DND-41 (cell line): ENCODE results near the gene SLC44A1.

Experiments
- ATAC-seq: fragments of 200-7000 bp; cut with Tn5 transposase; 3 replicates; pipeline ENCODE4 v1.9.1; 2021; ENCODE audit warnings: low read depth; ENCODE audit not compliant: insufficient read depth
- DNase-seq: peaks from one replicate; pipeline ENCODE4 v3.0.0-alpha.2; 2020
- H2AFZ ChIP-seq: 2 replicates; pipeline ENCODE4 v1.6.0; 2012; ENCODE audit warnings: low read depth, low read length
- H3K27ac ChIP-seq: 2 replicates; pipeline ENCODE4 v1.5.1; 2012; ENCODE audit warnings: low read length, inconsistent platforms
- H3K27me3 ChIP-seq: fragments of 200-600 bp; sonication (generic); 2 replicates; pipeline ENCODE4 v1.6.0; 2012; ENCODE audit warnings: low read length, mild to moderate bottlenecking, inconsistent platforms; ENCODE audit not compliant: insufficient read depth, poor library complexity
- H3K36me3 ChIP-seq: 2 replicates; pipeline ENCODE4 v1.5.1; 2012; ENCODE audit warnings: low read length, inconsistent platforms; ENCODE audit not compliant: insufficient read depth
- H3K4me1 ChIP-seq: 2 replicates; pipeline ENCODE4 v1.5.1; 2012; ENCODE audit warnings: mild to moderate bottlenecking, low read length; ENCODE audit not compliant: insufficient read depth
- H3K4me2 ChIP-seq: 2 replicates; pipeline ENCODE4 v1.6.0; 2012; ENCODE audit warnings: mild to moderate bottlenecking, moderate library complexity, low read length, inconsistent platforms; ENCODE audit not compliant: insufficient read depth
- H3K4me3 ChIP-seq, 2 experiments: fragments of 200-600 bp in 1 of 2; shearing (Covaris generic) in 1 of 2; 2 replicates each; pipeline ENCODE4 v1.5.1; 2012 to 2016; ENCODE audit warnings: inconsistent platforms in 2 of 2, low read length in 2 of 2, mild to moderate bottlenecking in 2 of 2, low read depth in 1 of 2, moderate library complexity in 1 of 2
- H3K79me2 ChIP-seq: 2 replicates; pipeline ENCODE4 v1.6.0; 2012; ENCODE audit warnings: low read length, inconsistent platforms; ENCODE audit not compliant: insufficient read depth
- H3K9ac ChIP-seq: 2 replicates; pipeline ENCODE4 v1.6.0; 2012; ENCODE audit warnings: low read depth, mild to moderate bottlenecking, inconsistent platforms, low read length, moderate library complexity
- H3K9me3 ChIP-seq: 2 replicates; pipeline ENCODE4 v1.5.1; 2012; ENCODE audit warnings: low read length, moderate library complexity, mild to moderate bottlenecking, inconsistent platforms; ENCODE audit not compliant: insufficient read depth, severe bottlenecking
- H4K20me1 ChIP-seq: 2 replicates; pipeline ENCODE4 v1.6.0; 2012; ENCODE audit warnings: low read length; ENCODE audit not compliant: insufficient read depth
- CTCF ChIP-seq: IDR thresholded peaks from 2 replicates; pipeline ENCODE4 v1.5.1; 2012; ENCODE audit warnings: borderline replicate concordance, low read length, moderate library complexity, mild to moderate bottlenecking; ENCODE audit not compliant: poor library complexity, severe bottlenecking; ENCODE audit errors: extremely low read depth
- EZH2 ChIP-seq: IDR thresholded peaks from 3 replicates; pipeline ENCODE4 v1.6.1; 2012; ENCODE audit warnings: borderline replicate concordance, low read depth, mild to moderate bottlenecking, moderate library complexity, low read length, inconsistent platforms; ENCODE audit not compliant: severe bottlenecking

SLC44A1 gene

GRCh38 chr9:105218673-105219072, 25.8 kb upstream of the SLC44A1 start:
- Histone ChIP-seq H4K20me1 (no peaks in the 10 kb centered on the region), H3K9ac (no peak overlapping the region), H3K4me1 (no peaks in the 10 kb centered on the region), H3K9me3 (peaks cover 4% of the 10 kb centered on the region), H3K27me3 (no peaks in the 10 kb centered on the region), H3K4me2 (no peak overlapping the region), H3K4me3 (no peak overlapping the region), H3K36me3 (no peaks in the 10 kb centered on the region), H2AFZ (no peak overlapping the region), H3K79me2 (no peaks in the 10 kb centered on the region), H3K27ac (no peak overlapping the region)
- TF ChIP-seq CTCF (no peak), EZH2 (no peak)
- ATAC-seq (no peak), DNase-seq (no peak)

- no peak overlapping the region for H3K4me2 ChIP-seq
- H4K20me1 ChIP-seq = no peaks in the 10 kb centered on the region
- no peaks in the 10 kb centered on the region for H3K4me1 ChIP-seq
- no peak overlapping the region for H3K27ac ChIP-seq
- peaks cover 7% of the 10 kb centered on the region for H3K9me3 ChIP-seq
- H2AFZ ChIP-seq = no peak overlapping the region
- H3K27me3 ChIP-seq = no peaks in the 10 kb centered on the region
- H3K4me3 ChIP-seq = no peak overlapping the region
- no peaks in the 10 kb centered on the region for H3K36me3 ChIP-seq
- ATAC-seq (no peak), DNase-seq (no peak)
- no peak for TF ChIP-seq CTCF
- no peak for TF ChIP-seq EZH2
- no peaks in the 10 kb centered on the region for H3K79me2 ChIP-seq
- H3K9ac ChIP-seq = no peak overlapping the region
These were observed 25.1 kb upstream of the SLC44A1 start for GRCh38 chr9:105219291-105219805.

GRCh38 chr9:105220451-105220850, 24.0 kb upstream of the SLC44A1 start:
- H4K20me1 ChIP-seq = no peaks in the 10 kb centered on the region
- TF ChIP-seq EZH2 (no peak), CTCF (no peak)
- H3K9ac ChIP-seq = no peak overlapping the region
- no peak for DNase-seq
- no peaks in the 10 kb centered on the region for H3K4me1 ChIP-seq
- no peaks in the 10 kb centered on the region for H3K36me3 ChIP-seq
- ATAC-seq = no peak
- H2AFZ ChIP-seq = no peak overlapping the region
- H3K9me3 ChIP-seq = peaks cover 14% of the 10 kb centered on the region
- H3K79me2 ChIP-seq = no peaks in the 10 kb centered on the region
- H3K27ac ChIP-seq = no peak overlapping the region
- no peaks in the 10 kb centered on the region for H3K27me3 ChIP-seq
- no peak overlapping the region for H3K4me2 ChIP-seq
- H3K4me3 ChIP-seq = no peak overlapping the region

- no peak overlapping the region for H3K27ac ChIP-seq
- H3K4me1 ChIP-seq = no peaks in the 10 kb centered on the region
- no peaks in the 10 kb centered on the region for H3K27me3 ChIP-seq
- no peaks in the 10 kb centered on the region for H4K20me1 ChIP-seq
- no peak for TF ChIP-seq CTCF
- no peak for TF ChIP-seq EZH2
- peaks cover 14% of the 10 kb centered on the region for H3K9me3 ChIP-seq
- H3K79me2 ChIP-seq = no peaks in the 10 kb centered on the region
- no peak for DNase-seq
- H3K4me2 ChIP-seq = no peak overlapping the region
- no peak overlapping the region for H2AFZ ChIP-seq
- no peak overlapping the region for H3K4me3 ChIP-seq
- no peak for ATAC-seq
- no peaks in the 10 kb centered on the region for H3K36me3 ChIP-seq
- no peak overlapping the region for H3K9ac ChIP-seq
These were observed 20.8 kb upstream of the SLC44A1 start for GRCh38 chr9:105223544-105224140.
